Neural crest cell (in vitro differentiated cells): ENCODE data around the gene HDAC4. TPM values are rescaled to one million over a fixed set of nuclear protein-coding genes. Genes with fewer than 3 reads are reported as not detected.
A peak's percentile ranks its signal among the peaks of the same experiment; 100 is the strongest.

Experiments used
- DNase-seq: peaks from one replicate; pipeline ENCODE4 v3.0.0; 2021; ENCODE audit warnings: low read depth, mixed read lengths, low spot score
- H3K27ac Mint-ChIP-seq: one replicate; pipeline ENCODE4 v1.8.0; 2021; ENCODE audit warnings: mild to moderate bottlenecking, mixed read lengths; ENCODE audit not compliant: unreplicated experiment
- H3K27me3 Mint-ChIP-seq: 2 replicates; pipeline ENCODE4 v1.8.0; 2021; ENCODE audit warnings: low read depth, mild to moderate bottlenecking, mixed read lengths
- H3K36me3 Mint-ChIP-seq: 2 replicates; pipeline ENCODE4 v1.8.0; 2021; ENCODE audit warnings: low read depth, mild to moderate bottlenecking, mixed read lengths
- H3K4me1 Mint-ChIP-seq: 2 replicates; pipeline ENCODE4 v1.8.0; 2021; ENCODE audit warnings: mixed read lengths
- H3K4me3 Mint-ChIP-seq: one replicate; pipeline ENCODE4 v1.8.0; 2021; ENCODE audit warnings: mild to moderate bottlenecking, mixed read lengths
- H3K9me3 Mint-ChIP-seq: 2 replicates; pipeline ENCODE4 v1.8.0; 2021; ENCODE audit warnings: mixed read lengths
- CTCF ChIP-seq: fragments of 200-600 bp; sonication (generic); conservative IDR thresholded peaks from 2 replicates; pipeline ENCODE4 v1.5.0; 2021; ENCODE audit warnings: antibody characterized with exemption, mild to moderate bottlenecking
- total RNA-seq: library from RNA; stranded (reverse); gene quantifications from 2 replicates; pipeline ENCODE4 v1.2.1, GENCODE V29; 2021

HDAC4 gene
- total RNA-seq, 1 donor from 2014 or later, result 52.1 TPM

- Mint-ChIP-seq H3K27me3 (no peaks in the 10 kb centered on the region), H3K36me3 (peaks cover 10% of the 10 kb centered on the region), H3K9me3 (no peaks in the 10 kb centered on the region), H3K4me3 (no peak overlapping the region), H3K27ac (no peak overlapping the region), H3K4me1 (no peaks in the 10 kb centered on the region)
- DNase-seq, result no peak
- no peak for TF ChIP-seq CTCF
These were observed 343.3 kb downstream of the HDAC4 start for GRCh38 chr2:239057533-239057932.

GRCh38 chr2:239056611-239057010 is 344.2 kb downstream of the HDAC4 start:
- Mint-ChIP-seq H3K4me3 (no peak overlapping the region), H3K36me3 (peaks cover 10% of the 10 kb centered on the region), H3K27me3 (no peaks in the 10 kb centered on the region), H3K27ac (no peak overlapping the region), H3K4me1 (no peaks in the 10 kb centered on the region), H3K9me3 (no peaks in the 10 kb centered on the region)
- TF ChIP-seq CTCF, result no peak
- no peak for DNase-seq

GRCh38 chr2:239055756-239056493 is 344.9 kb downstream of the HDAC4 start:
- Mint-ChIP-seq H3K4me1 (no peaks in the 10 kb centered on the region), H3K27me3 (no peaks in the 10 kb centered on the region), H3K27ac (peak overlapping the region; percentile 81), H3K9me3 (no peaks in the 10 kb centered on the region), H3K4me3 (no peak overlapping the region), H3K36me3 (peaks cover 6% of the 10 kb centered on the region)
- DNase-seq, result no peak
- TF ChIP-seq CTCF, result no peak

- no peak for TF ChIP-seq CTCF
- no peak for DNase-seq
- H3K27me3 Mint-ChIP-seq, result no peaks in the 10 kb centered on the region
- no peaks in the 10 kb centered on the region for H3K4me1 Mint-ChIP-seq
- peaks cover 3% of the 10 kb centered on the region for H3K36me3 Mint-ChIP-seq
- no peaks in the 10 kb centered on the region for H3K9me3 Mint-ChIP-seq
- no peak overlapping the region for H3K27ac Mint-ChIP-seq
- no peak overlapping the region for H3K4me3 Mint-ChIP-seq
These were observed 345.9 kb downstream of the HDAC4 start for GRCh38 chr2:239054921-239055320.

- Mint-ChIP-seq H3K36me3 (peaks cover 3% of the 10 kb centered on the region), H3K9me3 (no peaks in the 10 kb centered on the region), H3K27ac (no peak overlapping the region), H3K4me1 (peaks cover 4% of the 10 kb centered on the region), H3K27me3 (no peaks in the 10 kb centered on the region), H3K4me3 (no peak overlapping the region)
- DNase-seq, result no peak
- no peak for TF ChIP-seq CTCF
These were observed 346.9 kb downstream of the HDAC4 start for GRCh38 chr2:239053801-239054503.
